ENCODE results near the gene KRT86. TPM values are rescaled to one million over a fixed set of nuclear protein-coding genes. Genes with fewer than 3 reads are reported as not detected.

Gene KRT86
- total RNA-seq, 2 donors from 2014 or later = not detected

GRCh38 chr12:52278575-52279421, 4.4 kb downstream of the KRT86 start:
- Histone ChIP-seq H3K9ac (ENCODE audit: extremely low read depth, low read length, poor library complexity, severe bottlenecking) (no peak overlapping the region), H3K27me3 (ENCODE audit: control insufficient read depth, insufficient read depth, low read length, poor library complexity, severe bottlenecking) (peaks cover 31% of the 10 kb centered on the region), H3K9me3 (ENCODE audit: control insufficient read depth, low read length) (no peaks in the 10 kb centered on the region), H3K36me3 (ENCODE audit: control insufficient read depth, insufficient read depth, low read length) (no peaks in the 10 kb centered on the region), H3K27ac (ENCODE audit: low read depth, low read length) (no peak overlapping the region), H3K4me3 (ENCODE audit: low read length) (no peak overlapping the region), H3K4me1 (ENCODE audit: control insufficient read depth, insufficient read depth, low read length) (no peaks in the 10 kb centered on the region)
- Mint-ChIP-seq H3K27me3 (ENCODE audit: insufficient read depth) (peaks cover 50% of the 10 kb centered on the region), H3K4me1 (peaks cover 5% of the 10 kb centered on the region), H3K36me3 (ENCODE audit: low read depth) (no peaks in the 10 kb centered on the region), H3K27ac (no peak overlapping the region), H3K9me3 (no peaks in the 10 kb centered on the region), H3K4me3 (peak overlapping the region; percentile 42)
- WGBS, 2 experiments (ENCODE audit: insufficient coverage in 1 of 2, insufficient read length in 1 of 2) = 20 to 27% methylated on average over 15 to 32 of the region's 32 CpGs
- peak; percentile 98 for TF ChIP-seq CTCF (conservative IDR thresholded peaks at IDR 0.05)
- DNase-seq = peak; percentile 97

- Histone ChIP-seq H3K9ac (ENCODE audit: extremely low read depth, low read length, poor library complexity, severe bottlenecking) (no peak overlapping the region), H3K9me3 (ENCODE audit: control insufficient read depth, low read length) (no peaks in the 10 kb centered on the region), H3K36me3 (ENCODE audit: control insufficient read depth, insufficient read depth, low read length) (no peaks in the 10 kb centered on the region), H3K27ac (ENCODE audit: low read depth, low read length) (no peak overlapping the region), H3K4me3 (ENCODE audit: low read length) (no peak overlapping the region), H3K27me3 (ENCODE audit: control insufficient read depth, insufficient read depth, low read length, poor library complexity, severe bottlenecking) (peaks cover 24% of the 10 kb centered on the region), H3K4me1 (ENCODE audit: control insufficient read depth, insufficient read depth, low read length) (no peaks in the 10 kb centered on the region)
- H3K4me3 Mint-ChIP-seq = no peak overlapping the region
- H3K36me3 Mint-ChIP-seq (ENCODE audit: low read depth) = no peaks in the 10 kb centered on the region
- 93 to 94% methylated on average over 3 to 14 of the region's 14 CpGs for WGBS, 2 experiments (ENCODE audit: insufficient coverage in 1 of 2, insufficient read length in 1 of 2)
- peaks cover 5% of the 10 kb centered on the region for H3K4me1 Mint-ChIP-seq
- peak; percentile 36 for DNase-seq
- no peak for TF ChIP-seq CTCF (conservative IDR thresholded peaks at IDR 0.05)
- H3K27me3 Mint-ChIP-seq (ENCODE audit: insufficient read depth) = peaks cover 43% of the 10 kb centered on the region
- H3K27ac Mint-ChIP-seq = no peak overlapping the region
- H3K9me3 Mint-ChIP-seq = no peaks in the 10 kb centered on the region
Observed at GRCh38 chr12:52279422-52280318, 5.2 kb downstream of the KRT86 start.

GRCh38 chr12:52280319-52280795, 5.9 kb downstream of the KRT86 start:
- Histone ChIP-seq H3K36me3 (ENCODE audit: control insufficient read depth, insufficient read depth, low read length) (no peaks in the 10 kb centered on the region), H3K9ac (ENCODE audit: extremely low read depth, low read length, poor library complexity, severe bottlenecking) (no peak overlapping the region), H3K4me3 (ENCODE audit: low read length) (no peak overlapping the region), H3K9me3 (ENCODE audit: control insufficient read depth, low read length) (no peaks in the 10 kb centered on the region), H3K4me1 (ENCODE audit: control insufficient read depth, insufficient read depth, low read length) (no peaks in the 10 kb centered on the region), H3K27me3 (ENCODE audit: control insufficient read depth, insufficient read depth, low read length, poor library complexity, severe bottlenecking) (peaks cover 24% of the 10 kb centered on the region), H3K27ac (ENCODE audit: low read depth, low read length) (no peak overlapping the region)
- Mint-ChIP-seq H3K4me3 (no peak overlapping the region), H3K27ac (no peak overlapping the region), H3K27me3 (ENCODE audit: insufficient read depth) (peaks cover 39% of the 10 kb centered on the region), H3K4me1 (peaks cover 5% of the 10 kb centered on the region), H3K36me3 (ENCODE audit: low read depth) (no peaks in the 10 kb centered on the region), H3K9me3 (no peaks in the 10 kb centered on the region)
- DNase-seq = peak; percentile 38
- 83 to 88% methylated on average over 3 of the region's 3 CpGs for WGBS, 2 experiments (ENCODE audit: insufficient coverage in 1 of 2, insufficient read length in 1 of 2)
- no peak for TF ChIP-seq CTCF (conservative IDR thresholded peaks at IDR 0.05)

Data from endodermal cell (in vitro differentiated cells).